ENCODE data around the gene C2CD2.

The C2CD2 gene

DNA sequence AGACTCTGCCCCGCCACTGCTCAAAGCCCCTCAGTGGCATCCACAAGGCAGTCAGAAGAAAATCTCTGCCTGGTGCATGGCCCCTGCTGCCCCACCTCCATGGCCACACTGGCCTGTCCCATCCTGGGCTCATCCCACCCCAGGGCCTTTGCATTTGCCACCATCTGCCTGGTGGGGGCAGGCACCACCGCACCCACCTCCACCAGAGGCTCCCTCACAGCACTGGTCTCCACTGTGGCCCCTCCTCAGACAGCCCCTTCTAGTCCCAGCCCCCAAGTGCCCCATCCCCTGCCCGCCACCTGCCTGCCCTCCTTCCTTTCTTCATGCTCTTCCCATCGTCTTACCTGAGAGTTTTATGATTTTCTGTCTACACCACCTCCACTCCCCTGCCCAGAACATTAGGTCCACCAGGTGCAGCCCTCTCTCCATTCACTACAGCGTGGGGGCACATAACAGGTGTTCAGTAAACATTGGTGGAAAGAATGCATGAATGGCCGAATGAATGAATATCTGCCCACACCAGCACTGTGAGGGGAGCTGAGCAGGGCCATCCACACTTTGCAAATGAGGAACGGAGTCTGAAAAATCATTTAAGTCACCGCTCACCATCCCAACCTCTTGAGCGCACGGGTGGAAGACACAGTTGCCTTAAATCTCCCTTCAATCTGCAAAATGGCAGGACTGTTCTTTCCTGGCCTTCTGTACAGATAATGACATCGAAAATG, 76.7 kb downstream of the C2CD2 start:
- TF ChIP-seq ZNF274 (IDR thresholded peaks at IDR 0.05; ENCODE audit: low read depth, low read length), result no peak
- peak overlapping the region; percentile 15; the same call in 1 of the 2 replicates for H3K4me3 ChIP-seq (ENCODE audit: low read length)

GRCh38 chr21:41876396-41876795, 77.4 kb downstream of the C2CD2 start:
- TF ChIP-seq ZNF274 (IDR thresholded peaks at IDR 0.05; ENCODE audit: low read depth, low read length), result no peak
- no peak overlapping the region for H3K4me3 ChIP-seq (ENCODE audit: low read length)

GRCh38 chr21:41875086-41875485, 78.7 kb downstream of the C2CD2 start:
- H3K4me3 ChIP-seq (ENCODE audit: low read length), result no peak overlapping the region

DNA sequence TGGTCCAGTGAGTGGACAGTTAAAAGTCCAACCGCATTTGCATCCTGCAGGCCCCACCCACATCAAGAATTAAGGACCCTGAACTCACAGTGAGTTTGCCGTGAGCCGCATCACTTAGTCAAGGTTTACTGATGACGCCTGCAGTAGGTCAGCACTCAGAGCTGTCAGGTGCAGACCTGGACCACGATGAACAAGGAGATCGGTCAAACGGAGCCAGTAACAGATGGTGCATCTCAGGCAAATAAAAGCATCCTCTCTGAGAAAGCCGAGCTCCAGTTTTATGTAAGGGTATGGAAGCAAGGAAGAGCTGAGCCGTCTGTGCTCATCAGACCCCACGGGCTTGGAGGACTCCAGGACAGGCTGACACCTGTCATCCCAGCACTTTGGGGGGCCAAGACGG, 79.2 kb downstream of the C2CD2 start:
- no peak for TF ChIP-seq ZNF274 (IDR thresholded peaks at IDR 0.05; ENCODE audit: low read depth, low read length)
- H3K4me3 ChIP-seq (ENCODE audit: low read length), result no peak overlapping the region

More at GRCh38 chr21:41875086-41875485, 78.7 kb downstream of the C2CD2 start:
- no peak for TF ChIP-seq ZNF274 (IDR thresholded peaks at IDR 0.05; ENCODE audit: low read depth, low read length)

- H3K4me3 ChIP-seq (ENCODE audit: low read length), result no peak overlapping the region
- TF ChIP-seq ZNF274 (IDR thresholded peaks at IDR 0.05; ENCODE audit: low read depth, low read length), result no peak
Measured at GRCh38 chr21:41873426-41873825, 80.4 kb downstream of the C2CD2 start.

DNA sequence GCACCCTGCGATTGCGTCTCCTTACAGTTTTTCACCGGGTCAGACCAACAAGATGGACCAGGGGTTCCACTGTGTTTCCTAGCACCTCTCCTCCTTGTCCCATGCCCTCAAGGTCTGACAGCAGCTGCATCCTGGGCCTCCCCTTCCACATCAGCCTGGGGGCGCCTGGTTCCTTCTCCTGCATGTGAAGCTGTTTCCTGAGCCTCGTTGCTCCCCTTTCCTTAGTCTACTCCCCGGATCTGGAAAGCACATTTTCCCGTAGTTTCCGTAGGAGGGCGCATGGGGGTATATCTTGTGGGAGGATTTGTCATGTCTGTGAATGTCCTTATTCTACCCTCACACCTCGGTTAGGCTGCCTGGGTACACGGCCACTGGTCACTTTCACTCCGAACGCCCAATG, 80.8 kb downstream of the C2CD2 start:
- TF ChIP-seq ZNF274 (IDR thresholded peaks at IDR 0.05; ENCODE audit: low read depth, low read length), result no peak
- no peak overlapping the region for H3K4me3 ChIP-seq (ENCODE audit: low read length)

DNA sequence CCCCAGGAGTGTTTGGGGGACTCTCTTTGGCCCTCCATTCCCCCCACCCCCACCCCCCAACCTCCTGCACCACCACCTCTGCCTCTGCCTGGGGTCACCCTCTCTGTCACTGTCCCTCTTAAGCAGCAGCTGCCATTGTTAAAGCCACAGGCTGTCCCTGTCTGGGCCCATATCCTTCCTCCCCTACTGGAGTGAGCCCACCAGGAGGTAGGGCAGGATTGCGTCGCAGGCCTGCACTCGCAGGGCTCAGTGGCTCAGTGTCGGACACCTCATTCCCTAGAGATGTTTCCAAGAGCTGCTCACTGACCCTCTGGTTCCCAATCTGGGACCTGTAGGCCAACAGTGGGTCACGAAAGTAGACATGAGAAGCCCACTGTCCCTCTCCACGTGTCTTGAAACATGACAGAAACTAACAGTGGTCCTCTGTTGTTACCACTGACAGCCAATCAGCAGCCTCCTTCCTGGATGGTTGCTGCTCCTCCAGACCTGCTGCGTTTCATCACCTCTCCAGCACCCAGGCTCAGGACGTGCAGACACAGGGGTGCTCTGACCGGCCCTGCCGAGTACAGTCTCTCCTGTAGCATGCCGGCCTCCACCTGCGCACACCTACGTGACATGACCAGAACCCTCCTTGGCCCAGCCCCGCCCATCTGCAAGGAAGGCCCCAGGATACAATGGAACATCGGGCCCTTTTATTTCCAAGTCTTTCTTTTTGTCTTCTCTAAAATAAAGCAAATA, 82.4 kb downstream of the C2CD2 start:
- no peak for TF ChIP-seq ZNF274 (IDR thresholded peaks at IDR 0.05; ENCODE audit: low read depth, low read length)
- no peak overlapping the region for H3K4me3 ChIP-seq (ENCODE audit: low read length)

- no peak for TF ChIP-seq ZNF274 (IDR thresholded peaks at IDR 0.05; ENCODE audit: low read depth, low read length)
- no peak overlapping the region for H3K4me3 ChIP-seq (ENCODE audit: low read length)
Measured at GRCh38 chr21:41869771-41870170, 84.0 kb downstream of the C2CD2 start.

DNA sequence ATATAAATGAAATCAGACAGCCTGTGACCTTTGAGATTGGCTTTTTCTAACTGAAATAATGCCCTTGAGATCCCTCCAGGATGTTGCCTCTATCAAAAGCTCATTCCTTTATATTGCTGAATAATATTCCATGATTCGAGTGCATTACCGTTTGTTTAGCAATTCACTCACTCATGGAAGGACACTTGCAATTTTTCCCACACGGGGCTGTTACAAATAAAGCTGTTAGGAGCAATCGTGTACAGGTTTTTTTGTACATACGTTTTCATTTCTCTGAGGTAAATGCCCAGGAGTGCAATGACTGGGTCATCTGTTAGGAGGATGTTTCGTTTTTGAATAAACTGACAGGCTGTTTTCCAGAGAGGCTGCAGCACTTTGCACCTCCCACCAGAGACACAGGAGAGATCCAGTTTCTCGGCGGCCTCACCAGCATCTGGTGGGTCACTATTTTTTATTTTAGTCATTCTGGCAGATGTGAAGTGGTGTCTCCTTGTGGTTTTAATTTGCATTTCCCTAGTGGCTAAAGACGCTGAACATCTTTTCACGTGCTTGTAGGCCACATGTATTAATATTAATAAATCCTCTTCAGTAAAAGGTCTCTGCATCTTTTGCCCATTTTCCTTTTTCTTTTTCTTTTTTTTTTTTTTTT, 85.6 kb downstream of the C2CD2 start:
- no peak for TF ChIP-seq ZNF274 (IDR thresholded peaks at IDR 0.05; ENCODE audit: low read depth, low read length)
- H3K4me3 ChIP-seq (ENCODE audit: low read length), result no peak overlapping the region; the same call in 1 of the 2 replicates

DNA sequence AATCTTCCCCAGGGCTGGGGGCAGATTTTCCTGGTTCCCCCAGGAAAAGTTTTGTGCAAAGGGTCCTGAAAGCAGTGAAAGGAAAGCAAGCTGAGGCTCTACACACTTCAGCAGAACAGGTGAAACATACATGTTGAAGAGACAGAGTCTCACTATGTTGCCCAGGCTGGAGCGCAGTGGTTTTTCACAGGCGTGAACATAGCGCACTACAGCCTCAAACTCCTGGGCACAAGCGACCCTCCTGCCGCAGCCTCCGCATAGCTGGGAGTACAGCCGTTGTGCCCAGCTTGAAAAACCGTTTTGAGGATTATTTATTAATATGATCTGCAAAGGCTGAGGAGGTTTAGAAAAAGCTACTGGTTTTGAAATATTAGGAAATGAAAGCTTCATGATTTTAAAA, 86.5 kb downstream of the C2CD2 start:
- no peak overlapping the region for H3K4me3 ChIP-seq (ENCODE audit: low read length)
- no peak for TF ChIP-seq ZNF274 (IDR thresholded peaks at IDR 0.05; ENCODE audit: low read depth, low read length)

DNA sequence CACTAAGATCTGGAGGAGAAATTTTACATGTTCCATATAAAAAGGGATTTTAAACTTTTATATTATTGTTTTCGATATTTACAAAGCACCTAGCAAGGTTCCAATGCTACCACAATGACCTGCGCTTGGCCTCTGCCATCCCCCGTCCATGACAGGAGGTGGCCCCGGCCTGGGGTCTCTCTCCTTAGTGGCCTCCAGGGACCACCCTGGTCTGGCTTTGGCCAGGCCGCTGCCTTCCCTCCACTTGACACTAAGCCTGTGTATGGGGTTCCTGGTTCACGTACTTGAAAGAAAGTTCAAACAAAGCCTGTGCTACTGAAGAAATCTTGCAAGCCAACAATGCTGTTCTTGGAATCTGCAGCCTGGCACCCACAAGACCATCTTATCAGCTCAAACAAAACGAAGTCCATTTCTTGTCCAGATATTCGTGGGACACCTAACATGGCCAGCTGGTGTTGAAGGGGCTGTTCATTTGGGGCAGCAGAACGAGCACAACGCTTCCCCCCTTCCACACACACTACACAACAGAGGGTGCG, 87.5 kb downstream of the C2CD2 start:
- no peak overlapping the region for H3K4me3 ChIP-seq (ENCODE audit: low read length)
- no peak for TF ChIP-seq ZNF274 (IDR thresholded peaks at IDR 0.05; ENCODE audit: low read depth, low read length)

DNA sequence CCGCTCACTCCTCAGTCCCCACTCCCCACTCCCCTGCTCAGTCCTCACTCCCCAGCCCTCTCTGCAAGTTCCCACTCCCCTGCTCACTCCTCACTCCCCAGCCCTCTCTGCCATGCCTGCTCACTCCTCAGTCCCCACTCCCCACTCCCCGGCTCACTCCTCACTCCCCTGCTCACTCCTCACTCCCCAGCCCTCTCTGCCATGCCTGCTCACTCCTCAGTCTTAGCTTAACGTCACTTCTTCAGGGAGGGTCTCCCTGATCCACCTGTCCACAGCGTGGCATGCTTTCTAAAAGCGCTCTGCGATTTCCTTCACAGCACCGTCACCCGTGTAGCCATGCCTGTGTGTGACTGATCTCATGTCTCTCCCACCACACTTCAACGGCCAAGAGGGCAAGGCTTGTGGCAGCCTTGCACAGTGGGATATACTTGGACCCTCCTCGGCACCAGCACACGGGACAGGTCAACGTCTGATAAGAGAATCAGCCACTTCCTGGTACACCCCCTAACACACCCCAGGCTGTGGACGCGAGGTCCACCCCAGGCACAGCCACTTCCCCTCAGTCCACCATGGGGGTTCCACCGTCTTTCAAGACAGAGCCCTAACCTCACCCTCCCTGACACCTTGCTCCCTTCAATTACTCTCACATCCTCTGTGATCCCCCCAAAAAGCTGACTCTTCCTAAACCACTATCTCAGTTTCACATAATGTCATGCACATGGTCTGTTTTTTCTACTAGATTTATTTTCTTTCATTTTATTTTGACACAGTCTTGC, 88.6 kb downstream of the C2CD2 start:
- TF ChIP-seq ZNF274 (IDR thresholded peaks at IDR 0.05; ENCODE audit: low read depth, low read length), result no peak
- H3K4me3 ChIP-seq (ENCODE audit: low read length), result no peak overlapping the region; the same call in 1 of the 2 replicates

DNA sequence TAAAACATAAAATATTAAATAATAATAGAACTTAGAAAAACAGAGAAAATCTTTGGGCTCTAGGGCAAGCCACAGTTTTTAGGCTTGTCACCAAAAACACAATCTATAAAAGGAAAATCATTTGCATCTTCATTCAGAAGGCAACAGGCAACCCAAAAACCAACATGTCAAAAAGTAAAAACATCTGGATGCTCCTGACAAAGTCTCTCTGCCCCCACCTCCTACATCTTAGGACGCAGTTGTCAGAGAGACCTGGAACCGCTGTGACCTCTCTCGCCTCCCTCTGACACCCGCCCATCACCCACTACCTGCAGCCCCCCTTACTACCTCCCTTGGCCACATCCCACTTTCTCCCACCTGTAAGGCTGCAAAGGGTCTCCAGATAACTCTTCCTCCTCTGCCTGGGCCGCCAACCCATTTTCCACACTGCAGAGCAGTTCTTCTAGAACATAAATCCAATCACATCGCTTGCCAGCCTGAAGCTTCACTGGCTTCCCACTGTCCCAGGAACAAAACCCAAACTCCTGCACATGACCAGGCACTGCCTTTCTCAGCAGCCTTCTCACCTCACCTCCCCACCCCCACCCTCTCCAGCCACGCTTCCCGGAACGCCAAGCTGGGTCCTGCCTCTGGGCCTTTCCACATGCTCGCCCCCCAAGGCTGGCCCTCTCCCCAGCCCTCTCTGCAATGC, 89.4 kb downstream of the C2CD2 start:
- no peak overlapping the region; the same call in 1 of the 2 replicates for H3K4me3 ChIP-seq (ENCODE audit: low read length)
- no peak for TF ChIP-seq ZNF274 (IDR thresholded peaks at IDR 0.05; ENCODE audit: low read depth, low read length)
